GM18858 (cell line): ENCODE results near the gene PKP4.
"Not testable (repeated sequence)": the region's sequence is repeated elsewhere in the genome, so short reads cannot be mapped to it uniquely, and the experiment has no call there.

Experiments
- ATAC-seq: cut with Tn5 transposase; IDR thresholded peaks from one replicate; pipeline ENCODE4 v1.9.1; 2021; ENCODE audit not compliant: unreplicated experiment

Gene PKP4

DNA sequence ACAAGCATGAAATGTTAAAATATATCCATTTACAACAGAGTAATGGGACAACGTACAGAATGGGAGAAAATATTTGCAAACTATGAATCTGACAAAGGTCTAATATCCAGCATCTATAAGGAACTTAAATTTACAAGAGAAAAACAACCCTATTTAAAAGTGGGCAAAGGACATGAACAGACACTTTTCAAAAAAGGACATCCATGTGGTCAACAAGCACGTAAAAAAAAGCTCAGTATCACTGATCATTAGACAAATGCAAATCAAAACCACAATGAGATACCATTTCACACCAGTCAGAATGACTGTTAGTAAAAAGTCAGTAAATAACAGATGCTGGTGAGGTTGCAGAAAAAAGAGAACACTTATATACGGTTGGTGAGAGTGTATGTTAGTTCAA, 16.1 kb downstream of the PKP4 start:
- not testable (repeated sequence) for ATAC-seq

- not testable (repeated sequence) for ATAC-seq
Measured at GRCh38 chr2:158473300-158473699, 16.5 kb downstream of the PKP4 start.

GRCh38 chr2:158473719-158474392, 17.1 kb downstream of the PKP4 start:
- no peak for ATAC-seq

GRCh38 chr2:158474526-158475011, 17.8 kb downstream of the PKP4 start:
- ATAC-seq = not testable (repeated sequence)

DNA sequence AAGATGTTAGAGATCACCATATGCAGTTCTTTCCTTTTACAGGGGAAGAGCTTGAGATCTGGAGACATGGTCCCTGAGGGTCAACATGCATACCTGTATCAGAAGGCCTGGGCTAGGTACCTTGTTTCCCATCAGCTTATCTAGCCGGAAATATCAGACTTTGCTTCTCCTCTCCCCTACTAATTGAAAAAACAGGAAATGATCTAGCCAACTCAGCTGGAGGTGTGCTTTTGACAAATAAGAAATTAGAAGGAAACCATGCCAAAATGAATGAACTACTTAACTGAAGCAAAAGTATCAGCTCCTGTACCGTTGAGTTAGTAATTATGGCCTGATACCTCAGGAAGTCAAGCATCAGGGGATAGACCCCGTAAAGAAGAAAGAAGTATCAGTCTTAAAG, 20.4 kb downstream of the PKP4 start:
- no peak for ATAC-seq

- ATAC-seq = no peak
Measured at GRCh38 chr2:158478237-158478636, 21.5 kb downstream of the PKP4 start.

DNA sequence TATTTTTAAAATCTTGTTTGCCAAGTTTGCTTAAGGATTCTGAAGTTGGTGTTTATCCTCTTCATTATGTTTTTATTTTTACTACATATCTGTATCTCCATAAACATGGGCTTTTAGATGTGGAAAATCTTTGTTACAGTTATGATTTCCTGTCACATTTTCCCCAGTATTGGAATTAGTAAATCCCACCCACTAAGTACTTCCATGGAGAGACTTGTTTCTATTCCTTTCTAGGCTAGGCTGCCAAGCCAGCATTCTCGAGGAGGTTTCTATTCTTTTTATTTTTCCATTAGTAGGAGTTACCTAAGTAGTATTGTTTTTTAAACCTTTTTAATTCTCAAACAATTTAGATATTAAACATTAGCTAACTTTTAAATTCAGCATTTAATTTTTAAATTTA, 22.1 kb downstream of the PKP4 start:
- no peak for ATAC-seq

GRCh38 chr2:158481116-158481515, 24.4 kb downstream of the PKP4 start:
- no peak for ATAC-seq

GRCh38 chr2:158482594-158482993, 25.8 kb downstream of the PKP4 start:
- ATAC-seq = no peak

DNA sequence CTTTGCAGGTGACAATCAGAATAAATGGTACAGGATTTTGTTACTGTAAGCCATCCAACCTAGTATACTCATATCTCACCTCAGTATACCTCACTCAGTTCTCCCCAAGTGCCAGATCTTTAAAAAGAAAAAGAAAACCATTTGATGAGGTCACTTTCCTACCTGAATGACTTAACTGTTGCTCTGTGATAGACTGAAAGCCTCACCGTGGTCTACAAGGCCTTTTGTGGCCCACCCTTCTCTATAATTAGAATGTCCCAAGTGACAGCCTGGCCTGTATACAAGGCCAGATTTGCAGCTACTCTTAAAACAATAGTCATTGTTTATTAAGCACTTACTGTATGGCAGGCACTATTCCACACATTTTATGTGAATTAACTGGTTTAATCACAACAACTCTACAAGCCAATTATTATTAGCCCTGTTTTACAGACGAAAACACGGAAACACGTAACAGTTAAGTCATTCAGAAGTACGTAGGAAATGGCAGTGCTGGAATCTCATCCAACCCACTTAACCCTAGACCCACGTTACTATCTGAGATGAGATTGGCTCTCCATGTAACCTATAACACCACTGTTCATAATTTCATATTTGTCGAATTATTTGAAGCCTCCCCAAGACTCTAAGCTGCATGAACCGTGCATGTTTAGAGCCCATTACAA, 28.3 kb downstream of the PKP4 start:
- no peak for ATAC-seq

DNA sequence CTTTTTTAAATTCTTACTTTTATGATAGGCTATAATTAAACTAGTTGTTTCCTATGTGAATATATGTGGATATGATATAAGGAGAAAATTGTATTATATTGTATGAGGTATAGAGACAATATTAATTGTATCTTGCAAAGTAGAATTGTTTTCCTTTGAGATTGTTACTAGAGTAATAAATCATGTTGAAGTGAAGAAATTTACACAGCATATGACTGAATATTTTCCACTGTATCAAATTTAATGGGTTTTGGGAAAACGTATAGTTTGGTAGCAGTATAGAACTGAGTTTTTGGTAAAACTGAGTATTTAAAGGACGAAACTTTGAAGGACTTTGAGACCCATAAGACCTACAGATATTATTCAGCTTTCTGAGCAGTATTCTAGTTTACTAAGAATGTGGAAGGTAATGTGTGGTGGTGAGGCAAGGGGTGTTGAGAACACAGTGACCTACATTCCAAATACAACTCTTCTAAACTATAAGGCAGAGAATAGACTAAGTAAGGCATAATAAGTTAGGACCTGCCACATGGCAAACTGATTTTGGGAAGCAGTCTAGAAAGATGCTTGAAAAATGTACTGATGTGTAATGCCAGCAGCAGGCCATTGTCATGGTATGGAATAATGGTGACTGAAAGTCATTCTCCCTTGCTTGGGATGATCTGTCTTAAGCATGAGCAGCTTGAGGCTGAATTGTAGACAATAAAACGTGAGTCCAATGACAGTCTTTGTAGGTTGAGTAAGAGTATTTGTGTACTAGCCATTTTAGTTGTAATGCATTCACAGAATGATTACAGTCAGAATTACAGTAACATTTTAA, 29.6 kb downstream of the PKP4 start:
- ATAC-seq = no peak

GRCh38 chr2:158486970-158487325, 30.2 kb downstream of the PKP4 start:
- ATAC-seq = no peak

DNA sequence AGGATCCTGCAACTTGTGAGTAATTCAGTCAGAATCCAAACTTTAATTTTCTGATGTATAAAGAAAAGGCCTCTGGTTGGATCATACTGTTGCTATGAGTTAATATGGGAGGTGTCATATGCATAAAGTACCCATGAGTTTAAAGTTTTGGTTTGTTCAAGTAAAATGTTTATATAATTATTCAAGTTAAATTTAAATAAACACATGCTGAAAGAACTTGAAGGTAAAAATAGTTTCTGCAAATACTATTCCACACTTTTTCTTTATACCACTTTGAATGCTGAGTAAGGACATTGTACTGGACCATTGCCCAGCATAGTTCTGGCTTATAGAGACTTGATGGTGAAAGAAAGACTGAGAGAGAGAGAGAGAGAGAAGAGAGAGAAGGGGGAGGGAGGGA, 30.7 kb downstream of the PKP4 start:
- ATAC-seq = no peak

GRCh38 chr2:158488442-158489216, 31.9 kb downstream of the PKP4 start:
- ATAC-seq = no peak

- no peak for ATAC-seq
Measured at GRCh38 chr2:158489366-158490112, 32.8 kb downstream of the PKP4 start.

DNA sequence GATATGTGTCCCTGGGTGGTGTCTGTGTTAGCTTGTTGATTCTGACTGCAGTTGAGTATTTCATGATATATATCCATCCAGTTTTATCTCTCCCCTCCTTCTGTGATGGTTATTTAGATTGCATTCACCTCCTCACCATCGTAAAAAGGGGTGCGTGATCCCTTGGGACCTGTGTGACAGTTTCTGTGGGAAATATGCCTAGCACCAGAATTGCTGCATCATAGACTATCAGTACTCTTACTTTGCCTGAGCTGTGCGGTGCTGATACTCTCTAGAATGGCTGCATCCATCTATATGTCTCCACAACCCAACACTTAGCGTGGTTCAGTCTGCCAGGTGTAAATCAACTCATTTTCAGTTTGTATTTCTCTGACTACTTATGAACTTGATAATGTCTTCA, 34.3 kb downstream of the PKP4 start:
- ATAC-seq = no peak

GRCh38 chr2:158493458-158493857, 36.7 kb downstream of the PKP4 start:
- ATAC-seq = no peak

- ATAC-seq = no peak
Measured at GRCh38 chr2:158495175-158495574, 38.4 kb downstream of the PKP4 start.

- no peak for ATAC-seq
Measured at GRCh38 chr2:158496986-158497385, 40.2 kb downstream of the PKP4 start.

GRCh38 chr2:158497486-158497885, 40.7 kb downstream of the PKP4 start:
- ATAC-seq = no peak
